GM13976 (cell line): ENCODE measurements around the gene RSPO4.

Experiments used
- DNase-seq: peaks from one replicate; pipeline ENCODE4 v3.0.0; 2012; ENCODE audit warnings: low spot score
- in situ Hi-C: fragments of 300-500 bp; cut with MboI; formaldehyde crosslinking; loops from one replicate; pipeline ENCODE4 v1.12.0; 2022; ENCODE audit warnings: low sequenced_read_pairs, mixed read lengths, inconsistent platforms; ENCODE audit not compliant: unreplicated experiment
- TF ChIP-seq, protein P1 (sequence below): IDR thresholded peaks from 2 replicates; pipeline ENCODE4 v1.5.1; 2012; ENCODE audit warnings: borderline replicate concordance, mild to moderate bottlenecking; ENCODE audit not compliant: insufficient read depth; ENCODE audit errors: extremely low read depth, missing control alignments, control extremely low read depth

Gene RSPO4

DNA sequence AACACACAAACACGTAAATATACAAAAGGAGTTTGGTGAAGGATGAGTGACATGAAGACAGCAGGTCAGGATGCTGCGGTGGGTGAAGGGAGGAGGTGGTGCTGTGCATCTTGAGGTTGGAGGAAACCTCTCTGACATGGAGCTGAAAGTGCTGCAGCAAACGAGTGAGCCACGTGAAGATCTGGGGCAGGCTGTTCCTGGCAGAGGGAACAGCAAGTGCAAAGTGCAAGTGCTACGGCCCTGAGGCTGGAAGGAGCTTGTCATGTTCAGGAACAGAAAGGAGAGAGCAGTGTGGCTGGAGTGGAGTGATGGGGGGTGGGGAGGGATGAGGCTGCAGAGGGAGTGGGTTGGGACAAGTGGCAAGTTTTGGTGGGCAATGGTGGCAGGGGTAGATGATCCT lies 61.2 kb downstream of the RSPO4 start:
- no peak for DNase-seq
- TF ChIP-seq, protein P1, sequence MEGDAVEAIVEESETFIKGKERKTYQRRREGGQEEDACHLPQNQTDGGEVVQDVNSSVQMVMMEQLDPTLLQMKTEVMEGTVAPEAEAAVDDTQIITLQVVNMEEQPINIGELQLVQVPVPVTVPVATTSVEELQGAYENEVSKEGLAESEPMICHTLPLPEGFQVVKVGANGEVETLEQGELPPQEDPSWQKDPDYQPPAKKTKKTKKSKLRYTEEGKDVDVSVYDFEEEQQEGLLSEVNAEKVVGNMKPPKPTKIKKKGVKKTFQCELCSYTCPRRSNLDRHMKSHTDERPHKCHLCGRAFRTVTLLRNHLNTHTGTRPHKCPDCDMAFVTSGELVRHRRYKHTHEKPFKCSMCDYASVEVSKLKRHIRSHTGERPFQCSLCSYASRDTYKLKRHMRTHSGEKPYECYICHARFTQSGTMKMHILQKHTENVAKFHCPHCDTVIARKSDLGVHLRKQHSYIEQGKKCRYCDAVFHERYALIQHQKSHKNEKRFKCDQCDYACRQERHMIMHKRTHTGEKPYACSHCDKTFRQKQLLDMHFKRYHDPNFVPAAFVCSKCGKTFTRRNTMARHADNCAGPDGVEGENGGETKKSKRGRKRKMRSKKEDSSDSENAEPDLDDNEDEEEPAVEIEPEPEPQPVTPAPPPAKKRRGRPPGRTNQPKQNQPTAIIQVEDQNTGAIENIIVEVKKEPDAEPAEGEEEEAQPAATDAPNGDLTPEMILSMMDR = no peak
- in situ Hi-C loops = no loop called here

DNA sequence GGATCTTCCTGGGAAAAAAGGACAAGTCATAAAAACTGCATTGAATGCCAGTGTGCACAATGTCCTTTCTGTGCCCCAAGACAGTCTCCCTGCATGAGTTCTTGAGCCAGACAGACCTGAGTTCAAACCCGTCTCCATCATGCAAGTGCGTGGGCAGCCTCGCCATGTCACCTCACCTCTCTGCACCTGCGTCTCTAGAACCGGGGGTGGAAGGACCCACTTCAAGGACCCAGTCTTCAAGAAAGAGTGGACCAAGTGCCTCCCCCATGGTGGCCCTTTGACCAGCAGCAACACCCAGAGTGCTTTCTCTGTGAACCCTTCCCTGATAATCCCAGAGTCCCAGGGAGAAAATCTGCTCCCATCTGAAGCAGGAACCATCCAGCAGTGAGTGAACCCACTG lies 62.5 kb downstream of the RSPO4 start:
- no peak for DNase-seq
- in situ Hi-C loops = no loop called here
- TF ChIP-seq, protein P1 = no peak

DNA sequence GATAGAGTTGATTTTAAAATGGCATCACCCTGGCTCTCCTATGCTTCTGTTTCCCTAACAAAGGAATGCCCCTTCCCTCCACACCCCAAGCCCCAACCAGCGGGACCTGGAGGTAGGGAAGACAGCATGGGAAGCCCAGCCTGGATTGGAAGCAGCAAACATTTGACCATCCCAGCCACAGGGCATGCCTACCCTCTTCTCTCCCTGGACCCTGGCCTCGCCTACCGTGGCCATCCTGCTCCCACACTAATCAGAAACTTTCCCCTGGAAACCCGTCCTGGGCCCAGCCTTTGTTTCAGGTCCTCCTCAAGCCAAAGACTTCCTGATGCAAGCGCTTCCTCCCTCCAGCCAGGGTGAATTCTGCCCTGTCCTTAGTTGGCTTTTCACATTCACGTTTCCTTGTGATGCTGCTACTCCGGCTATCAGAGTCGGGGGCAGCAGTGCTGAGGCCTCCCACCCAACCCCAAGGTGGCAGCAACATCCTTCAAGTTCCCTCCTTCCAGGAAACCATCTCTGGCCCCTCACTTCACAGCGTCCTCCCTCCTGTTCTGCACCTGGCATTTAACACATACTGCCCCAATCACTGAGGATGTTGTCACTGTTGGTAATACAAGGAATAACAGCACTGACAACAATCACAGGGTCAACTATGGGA lies 67.8 kb downstream of the RSPO4 start:
- in situ Hi-C loops = no loop called here
- no peak for DNase-seq
- TF ChIP-seq, protein P1 = no peak

DNA sequence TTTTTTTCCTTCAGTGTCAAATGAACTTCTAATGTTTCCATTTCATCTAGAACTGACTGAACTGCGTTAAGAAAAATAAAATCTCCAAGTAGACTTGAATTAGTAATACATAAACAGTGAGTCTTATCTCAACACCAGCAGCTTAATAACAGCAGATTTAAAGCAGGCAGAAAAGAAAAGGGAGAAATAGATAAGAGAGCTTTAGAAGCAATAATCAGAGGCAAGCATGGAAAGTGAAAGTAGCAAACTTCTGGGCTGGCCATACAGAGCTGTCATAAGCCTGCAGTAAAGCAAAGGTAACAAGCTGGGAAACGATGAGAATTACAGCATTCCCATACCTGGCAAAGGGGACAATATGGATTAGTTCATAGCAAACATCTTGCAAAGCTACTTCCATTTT lies 69.1 kb downstream of the RSPO4 start:
- in situ Hi-C loops = no loop called here
- TF ChIP-seq, protein P1 = no peak

DNA sequence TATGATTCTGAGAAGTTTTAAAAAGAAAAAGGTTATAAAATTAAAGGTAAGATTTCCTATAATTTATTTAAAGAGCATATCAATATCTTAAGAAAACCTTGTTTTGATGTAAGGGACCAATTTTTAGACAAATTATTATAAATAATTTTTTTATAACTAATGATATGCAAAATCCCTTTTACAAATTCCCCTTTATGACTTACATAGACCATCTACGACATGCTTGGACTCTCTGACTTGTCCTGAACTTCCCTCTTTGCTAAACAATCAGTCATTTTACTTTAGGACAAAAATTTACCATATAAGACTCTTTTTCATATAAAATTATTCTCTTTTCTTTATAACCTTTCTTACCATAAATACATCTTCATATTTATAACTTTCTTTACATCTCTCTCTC lies 70.7 kb downstream of the RSPO4 start:
- in situ Hi-C loops = no loop called here
- TF ChIP-seq, protein P1 = no peak
- no peak for DNase-seq

More for the DNA sequence above, 69.1 kb downstream of the RSPO4 start:
- no peak for DNase-seq

DNA sequence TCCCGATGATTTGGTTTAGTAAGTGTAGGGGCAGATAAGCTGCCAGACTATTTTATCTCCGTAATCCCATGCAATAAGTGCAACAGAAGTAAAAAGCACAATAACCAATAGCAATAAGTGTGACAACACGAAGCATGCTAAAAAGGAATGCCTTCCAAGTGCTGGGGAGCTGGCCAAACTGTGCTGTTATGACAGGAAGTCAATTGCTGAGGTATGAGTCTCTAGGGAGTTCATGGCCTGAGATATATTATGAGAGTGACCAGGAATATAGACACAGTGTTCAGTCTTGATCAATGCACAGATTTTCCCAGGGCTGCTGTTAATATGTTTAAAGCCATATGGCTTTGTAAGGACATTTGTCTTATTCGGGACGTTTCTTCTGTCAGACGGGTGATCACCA lies 75.4 kb downstream of the RSPO4 start:
- in situ Hi-C loops = no loop called here
- TF ChIP-seq, protein P1 = no peak
- DNase-seq = no peak
